Fibroblast of mammary gland (primary cell): ENCODE data around the gene IGFBP4.
"Not testable (repeated sequence)": the region's sequence is repeated elsewhere in the genome, so short reads cannot be mapped to it uniquely, and the experiment has no call there.

ENCODE experiments used
- DNase-seq: peaks from one replicate; pipeline ENCODE4 v3.0.0-alpha.2; 2010; ENCODE audit warnings: low read depth
- H3K4me3 ChIP-seq: 2 replicates; pipeline ENCODE4 v1.5.1; 2011; ENCODE audit warnings: low read depth, mild to moderate bottlenecking, low read length, moderate library complexity; ENCODE audit not compliant: control insufficient read depth
- CTCF ChIP-seq: conservative IDR thresholded peaks from 2 replicates; pipeline ENCODE4 v1.5.1; 2011; ENCODE audit warnings: low read depth, low read length, inconsistent platforms; ENCODE audit not compliant: control insufficient read depth, insufficient read depth

Gene IGFBP4

GRCh38 chr17:40443196-40443987 lies at the start of gene IGFBP4:
IGFBP4 (plus strand) TSS chr17:40443450; CDS start chr17:40443736, 286 bp downstream.
- TF ChIP-seq CTCF = no peak
- peak; percentile 63 for DNase-seq
- H3K4me3 ChIP-seq = peak within 1 kb of the TSS; percentile 99

DNA sequence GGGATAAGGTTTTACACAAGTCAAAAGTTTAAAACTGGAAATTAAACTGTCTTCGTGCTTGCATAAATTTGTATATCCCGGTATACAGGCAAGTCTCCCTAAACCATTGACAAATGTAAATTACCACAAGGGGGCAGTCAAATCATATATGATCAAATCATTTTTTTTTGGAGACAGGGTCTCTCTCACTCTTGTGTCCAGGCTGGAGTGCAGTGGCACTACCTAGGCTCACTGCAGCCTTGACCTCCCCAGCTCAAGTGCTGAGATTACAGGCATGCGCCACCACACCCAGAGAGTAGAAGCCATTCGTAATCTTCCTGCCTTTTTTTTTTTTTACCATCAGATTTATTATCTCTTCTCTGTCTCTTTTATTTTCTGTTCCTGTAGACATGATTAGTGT lies 44.1 kb upstream of the IGFBP4 start:
- peak; percentile 73 for DNase-seq
- peak; percentile 48 for TF ChIP-seq CTCF

GRCh38 chr17:40402668-40403067 lies 40.6 kb upstream of the IGFBP4 start:
- H3K4me3 ChIP-seq = no peak overlapping the region
- DNase-seq = no peak
- peak; percentile 4 for TF ChIP-seq CTCF

More for the DNA sequence above, 44.1 kb upstream of the IGFBP4 start:
- H3K4me3 ChIP-seq = no peak overlapping the region

- TF ChIP-seq CTCF = no peak
- no peak for DNase-seq
- no peak overlapping the region for H3K4me3 ChIP-seq
Observed at GRCh38 chr17:40404003-40404402, 39.2 kb upstream of the IGFBP4 start.

- H3K4me3 ChIP-seq = no peak overlapping the region
- no peak for TF ChIP-seq CTCF
- no peak for DNase-seq
Observed at GRCh38 chr17:40407460-40407859, 35.8 kb upstream of the IGFBP4 start.

GRCh38 chr17:40409540-40409939 lies 33.7 kb upstream of the IGFBP4 start:
- not testable (repeated sequence) for H3K4me3 ChIP-seq, DNase-seq

GRCh38 chr17:40410082-40410481 lies 33.2 kb upstream of the IGFBP4 start:
- no peak overlapping the region for H3K4me3 ChIP-seq
- DNase-seq = no peak
- TF ChIP-seq CTCF = no peak
